Calu3 (cell line): ENCODE data around the gene RIMKLA. TPM values are rescaled to one million over a fixed set of nuclear protein-coding genes. Genes with fewer than 3 reads are reported as not detected.

Experiments used
- BruUV-seq: library from RNA; stranded (reverse); fragments of 400-500 nt; replicated peaks from 2 replicates; lab custom pipeline; 2021; lab: Mats Ljungman, UMichigan
- CTCF ChIA-PET: fragments of 300-600 bp; sonication (Branson Sonifier 250); formaldehyde crosslinking; loops from one replicate; lab custom pipeline; 2022; ENCODE audit warnings: antibody characterized with exemption; lab: Charles Lee
- DNase-seq: peaks from one replicate; pipeline ENCODE4 v3.0.0; 2022
- H3K27ac Mint-ChIP-seq: one replicate; pipeline ENCODE4 v1.8.0; 2022; ENCODE audit warnings: mixed read lengths; ENCODE audit not compliant: unreplicated experiment
- H3K27me3 Mint-ChIP-seq: one replicate; pipeline ENCODE4 v1.8.0; 2022; ENCODE audit warnings: mixed read lengths; ENCODE audit not compliant: unreplicated experiment
- H3K36me3 Mint-ChIP-seq: one replicate; pipeline ENCODE4 v1.8.0; 2022; ENCODE audit warnings: mild to moderate bottlenecking, moderate library complexity, mixed read lengths; ENCODE audit not compliant: insufficient read depth, unreplicated experiment
- H3K4me1 Mint-ChIP-seq: one replicate; pipeline ENCODE4 v1.8.0; 2022; ENCODE audit warnings: mild to moderate bottlenecking, low read depth, mixed read lengths; ENCODE audit not compliant: unreplicated experiment
- H3K4me3 Mint-ChIP-seq: one replicate; pipeline ENCODE4 v1.8.0; 2022; ENCODE audit warnings: mild to moderate bottlenecking, low read depth, moderate library complexity, mixed read lengths; ENCODE audit not compliant: unreplicated experiment
- H3K9me3 Mint-ChIP-seq: one replicate; pipeline ENCODE4 v1.8.0; 2022; ENCODE audit warnings: low read depth, mixed read lengths; ENCODE audit not compliant: unreplicated experiment
- CTCF ChIP-seq: fragments of 200-600 bp; IDR thresholded peaks from one replicate; pipeline ENCODE4 v1.8.0; 2022; ENCODE audit warnings: antibody characterized with exemption; ENCODE audit not compliant: unreplicated experiment
- intact Hi-C: fragments of 100-400 bp; cut with micrococcal nuclease; formaldehyde crosslinking; loops from one replicate; pipeline ENCODE4 v1.10.0; 2022; ENCODE audit not compliant: unreplicated experiment
- total RNA-seq: library from RNA; stranded (reverse); gene quantifications from 2 replicates; pipeline ENCODE4 v1.2.3, GENCODE V29; 2022

Gene RIMKLA
- total RNA-seq, 1 experiment from 2014 or later, result 1.3 TPM

GRCh38 chr1:42385283-42385682 is 4.7 kb downstream of the RIMKLA start:
- no peak for DNase-seq
- intact Hi-C loops, result no loop called here
- BruUV-seq, result no TSS peak
- H3K36me3 Mint-ChIP-seq, result peaks cover 7% of the 10 kb centered on the region
- no peak overlapping the region for H3K4me3 Mint-ChIP-seq
- H3K27me3 Mint-ChIP-seq, result no peaks in the 10 kb centered on the region
- CTCF ChIA-PET, result no interaction called here
- no peak for TF ChIP-seq CTCF
- H3K4me1 Mint-ChIP-seq, result no peaks in the 10 kb centered on the region
- no peak overlapping the region for H3K27ac Mint-ChIP-seq
- H3K9me3 Mint-ChIP-seq, result no peaks in the 10 kb centered on the region

- intact Hi-C loops, result no loop called here
- peaks cover under 1% of the 10 kb centered on the region for H3K36me3 Mint-ChIP-seq
- BruUV-seq, result no TSS peak
- TF ChIP-seq CTCF, result no peak
- DNase-seq, result no peak
- no peak overlapping the region for H3K4me3 Mint-ChIP-seq
- no peaks in the 10 kb centered on the region for H3K4me1 Mint-ChIP-seq
- H3K27me3 Mint-ChIP-seq, result no peaks in the 10 kb centered on the region
- no peak overlapping the region for H3K27ac Mint-ChIP-seq
- CTCF ChIA-PET, result no interaction called here
- H3K9me3 Mint-ChIP-seq, result no peaks in the 10 kb centered on the region
These were observed 5.5 kb downstream of the RIMKLA start for GRCh38 chr1:42386051-42386450.

GRCh38 chr1:42392255-42392654 is 11.7 kb downstream of the RIMKLA start:
- no peak overlapping the region for H3K27ac Mint-ChIP-seq
- no peak overlapping the region for H3K4me3 Mint-ChIP-seq
- no peaks in the 10 kb centered on the region for H3K4me1 Mint-ChIP-seq
- no peaks in the 10 kb centered on the region for H3K36me3 Mint-ChIP-seq
- CTCF ChIA-PET, result interaction anchor here (0.6 kb wide), 1 partner anchor 171 kb away, joined by 4 read pairs; no protein-coding TSS in a partner anchor
- no peaks in the 10 kb centered on the region for H3K27me3 Mint-ChIP-seq
- intact Hi-C loops, result no loop called here
- no peak for TF ChIP-seq CTCF
- BruUV-seq, result no TSS peak
- no peak for DNase-seq
- H3K9me3 Mint-ChIP-seq, result no peaks in the 10 kb centered on the region

GRCh38 chr1:42392967-42393848 is 12.6 kb downstream of the RIMKLA start:
- Mint-ChIP-seq H3K4me1 (no peaks in the 10 kb centered on the region), H3K9me3 (no peaks in the 10 kb centered on the region), H3K36me3 (no peaks in the 10 kb centered on the region), H3K27me3 (no peaks in the 10 kb centered on the region), H3K4me3 (no peak overlapping the region), H3K27ac (no peak overlapping the region)
- no TSS peak for BruUV-seq
- intact Hi-C loops, result no loop called here
- TF ChIP-seq CTCF, result no peak
- no peak for DNase-seq
- CTCF ChIA-PET, result interaction anchor here (0.6 kb wide), 1 partner anchor 170 kb away, joined by 4 read pairs; no protein-coding TSS in a partner anchor
